IMR-90 (cell line): Measurements from ENCODE around the gene LTBP2. TPM values are rescaled to one million over a fixed set of nuclear protein-coding genes. Genes with fewer than 3 reads are reported as not detected.
A peak's percentile ranks its signal among the peaks of the same experiment; 100 is the strongest.

Experiments
- ATAC-seq: fragments of 200-7000 bp; cut with Tn5 transposase; 2 replicates; pipeline ENCODE4 v1.9.1; 2020; ENCODE audit warnings: low read depth, mild to moderate bottlenecking, moderate library complexity
- BruUV-seq: library from RNA; stranded (reverse); fragments of 400-500 nt; replicated peaks from 2 replicates; lab custom pipeline; 2021; lab: Mats Ljungman, UMichigan
- CTCF ChIA-PET: fragments of 300-600 bp; formaldehyde crosslinking; extraction: SDS; loops from one replicate; lab custom pipeline; 2021; ENCODE audit warnings: antibody characterized with exemption; lab: Yijun Ruan, JAX
- POLR2A ChIA-PET: fragments of 300-600 bp; sonication (Branson Sonifier 250); formaldehyde crosslinking; loops from one replicate; lab custom pipeline; 2022; ENCODE audit warnings: antibody characterized with exemption; ENCODE audit not compliant: unreplicated experiment; lab: Charles Lee
- DNase-seq: peaks from one replicate; pipeline ENCODE4 v3.0.0; 2013
- H2AFZ ChIP-seq: replicated peaks from 2 replicates; pipeline ENCODE3; 2013; ENCODE audit warnings: low read length, mild to moderate bottlenecking; ENCODE audit not compliant: poor library complexity
- H2AK5ac ChIP-seq: 2 replicates; pipeline ENCODE4 v1.6.1; 2013; ENCODE audit warnings: low read depth, low read length, inconsistent platforms
- H2AK9ac ChIP-seq: replicated peaks from 2 replicates; pipeline ENCODE3; 2013; ENCODE audit warnings: mild to moderate bottlenecking, low read depth, low read length, moderate library complexity; ENCODE audit not compliant: poor library complexity
- H2BK120ac ChIP-seq: 2 replicates; pipeline ENCODE4 v1.6.1; 2013; ENCODE audit warnings: low read depth, low read length, inconsistent platforms
- H2BK15ac ChIP-seq: 3 replicates; pipeline ENCODE4 v1.6.1; 2013; ENCODE audit warnings: low read depth, low read length, inconsistent platforms
- H2BK20ac ChIP-seq: 2 replicates; pipeline ENCODE4 v1.6.1; 2013; ENCODE audit warnings: low read depth, mild to moderate bottlenecking, inconsistent platforms, low read length, moderate library complexity
- H2BK5ac ChIP-seq: 2 replicates; pipeline ENCODE4 v1.6.1; 2013; ENCODE audit warnings: mild to moderate bottlenecking, low read depth, low read length, inconsistent platforms; ENCODE audit not compliant: poor library complexity, severe bottlenecking
- H3K14ac ChIP-seq: replicated peaks from 2 replicates; pipeline ENCODE4 v1.6.1; 2013; ENCODE audit warnings: low read depth, low read length, inconsistent platforms
- H3K18ac ChIP-seq: 2 replicates; pipeline ENCODE4 v1.6.1; 2013; ENCODE audit warnings: low read depth, low read length, control low read depth
- H3K23ac ChIP-seq: 2 replicates; pipeline ENCODE4 v1.6.1; 2013; ENCODE audit warnings: low read depth, low read length, inconsistent platforms
- H3K27ac ChIP-seq: 2 replicates; pipeline ENCODE4 v1.5.1; 2013; ENCODE audit warnings: mild to moderate bottlenecking, control low read depth, low read length; ENCODE audit not compliant: insufficient read depth
- H3K27me3 ChIP-seq: 2 replicates; pipeline ENCODE4 v1.6.1; 2013; ENCODE audit warnings: low read length; ENCODE audit not compliant: control insufficient read depth, insufficient read depth
- H3K36me3 ChIP-seq: 2 replicates; pipeline ENCODE4 v1.6.1; 2013; ENCODE audit warnings: low read length, mixed read lengths; ENCODE audit not compliant: control insufficient read depth, insufficient read depth
- H3K4ac ChIP-seq: 2 replicates; pipeline ENCODE4 v1.6.1; 2013; ENCODE audit warnings: low read depth, low read length, inconsistent platforms
- H3K4me1 ChIP-seq: 2 replicates; pipeline ENCODE4 v1.6.1; 2013; ENCODE audit warnings: low read length, mixed read lengths; ENCODE audit not compliant: control insufficient read depth, insufficient read depth
- H3K4me2 ChIP-seq: 2 replicates; pipeline ENCODE4 v1.6.1; 2013; ENCODE audit warnings: low read depth, mild to moderate bottlenecking, control low read depth, low read length, moderate library complexity
- H3K4me3 ChIP-seq: 2 replicates; pipeline ENCODE4 v1.5.1; 2013; ENCODE audit warnings: low read depth, mild to moderate bottlenecking, control low read depth, low read length, moderate library complexity; ENCODE audit not compliant: insufficient read depth
- H3K56ac ChIP-seq: 2 replicates; pipeline ENCODE4 v1.6.1; 2013; ENCODE audit warnings: low read length, inconsistent platforms; ENCODE audit not compliant: insufficient read depth; ENCODE audit errors: extremely low read depth
- H3K79me1 ChIP-seq, 2 experiments: 2 replicates each; pipeline ENCODE4 v1.6.1; 2013; ENCODE audit warnings: low read length in 2 of 2, inconsistent platforms in 1 of 2, low read depth in 1 of 2
- H3K9ac ChIP-seq: 2 replicates; pipeline ENCODE4 v1.6.1; 2013; ENCODE audit warnings: low read depth, low read length, control low read depth
- H3K9me1 ChIP-seq: 2 replicates; pipeline ENCODE4 v1.6.1; 2013; ENCODE audit warnings: low read length, inconsistent platforms; ENCODE audit not compliant: insufficient read depth
- H3K9me3 ChIP-seq: 2 replicates; pipeline ENCODE4 v1.6.1; 2013; ENCODE audit warnings: low read length; ENCODE audit not compliant: control insufficient read depth, insufficient read depth
- H4K20me1 ChIP-seq: 2 replicates; pipeline ENCODE4 v1.6.1; 2013; ENCODE audit warnings: low read length, inconsistent platforms; ENCODE audit not compliant: insufficient read depth
- H4K5ac ChIP-seq: 2 replicates; pipeline ENCODE4 v1.6.1; 2013; ENCODE audit warnings: mild to moderate bottlenecking, low read depth, low read length, control low read depth
- H4K8ac ChIP-seq, 2 experiments: 2 replicates each; pipeline ENCODE4 v1.6.1; 2013; ENCODE audit warnings: low read depth in 2 of 2, low read length in 2 of 2, control low read depth in 1 of 2, inconsistent platforms in 1 of 2
- H4K91ac ChIP-seq: 2 replicates; pipeline ENCODE4 v1.6.1; 2013; ENCODE audit warnings: low read depth, low read length, inconsistent platforms; ENCODE audit not compliant: insufficient read depth
- BHLHE40 ChIP-seq: fragments of 150-350 bp; IDR thresholded peaks from 2 replicates; pipeline ENCODE4 v1.6.1; 2016; ENCODE audit warnings: mild to moderate bottlenecking, low read depth, low read length
- CEBPB ChIP-seq: IDR thresholded peaks from 2 replicates; pipeline ENCODE4 v1.6.1; 2012; ENCODE audit warnings: low read depth, low read length, improper control_type of control experiment
- CHD1 ChIP-seq: IDR thresholded peaks from 2 replicates; pipeline ENCODE4 v1.6.1; 2012; ENCODE audit warnings: low read depth, low read length, improper control_type of control experiment
- CTCF ChIP-seq: conservative IDR thresholded peaks from 2 replicates; pipeline ENCODE4 v1.5.1; 2012; ENCODE audit warnings: mild to moderate bottlenecking, low read depth, low read length, improper control_type of control experiment
- NFE2L2 ChIP-seq: fragments of 150-350 bp; IDR thresholded peaks from 2 replicates; pipeline ENCODE4 v1.6.1; 2016; ENCODE audit warnings: low read depth, mild to moderate bottlenecking, low read length
- RCOR1 ChIP-seq: IDR thresholded peaks from 2 replicates; pipeline ENCODE4 v1.6.1; 2012; ENCODE audit warnings: mild to moderate bottlenecking, low read length, improper control_type of control experiment; ENCODE audit not compliant: insufficient replicate concordance
- RFX5 ChIP-seq: IDR thresholded peaks from 2 replicates; pipeline ENCODE4 v1.8.0; 2012; ENCODE audit warnings: low read depth, mild to moderate bottlenecking, low read length, moderate library complexity
- SMC3 ChIP-seq: fragments of 150-350 bp; IDR thresholded peaks from 2 replicates; pipeline ENCODE4 v1.6.1; 2016; ENCODE audit warnings: low read depth, mild to moderate bottlenecking, antibody characterized with exemption, low read length, moderate library complexity
- WGBS, 2 experiments: methylation state at CpG; one replicate each; pipeline versions ENCODE4 v1.1.5 to v1.1.7; 2013; ENCODE audit warnings: missing lambda C conversion rate in 2 of 2; ENCODE audit not compliant: insufficient read length in 1 of 2; ENCODE audit errors: extremely low coverage in 2 of 2; 5-methylcytosine and 5-hydroxymethylcytosine counted together
- dilution Hi-C: fragments of 300-500 bp; cut with HindIII; formaldehyde crosslinking; loops from one replicate; pipeline ENCODE4 v1.14.3; 2018; ENCODE audit warnings: low sequenced_read_pairs; ENCODE audit not compliant: unreplicated experiment
- in situ Hi-C: fragments of 300-500 bp; cut with MboI; formaldehyde crosslinking; loops from 3 replicates; pipeline ENCODE4 v1.14.3; 2019; ENCODE audit warnings: low sequenced_read_pairs, inconsistent platforms, mixed read lengths
- intact Hi-C: fragments of 100-400 bp; cut with micrococcal nuclease; formaldehyde crosslinking; loops from 2 replicates; pipeline ENCODE4 v1.10.0; 2022
- polyA plus RNA-seq, 3 experiments: library from polyadenylated mRNA; depleted of rRNA; stranded (reverse); fragments of >200 nt; gene quantifications; 2 replicates each; pipeline ENCODE4 v1.2.3, GENCODE V29; 2012; ENCODE audit warnings: low replicate concordance in 1 of 3
- total RNA-seq: library from RNA; depleted of rRNA; stranded (reverse); fragments of >200 nt; gene quantifications from 2 replicates; pipeline ENCODE4 v1.2.3, GENCODE V29; 2012

The LTBP2 gene
- total and polyA plus RNA-seq, 2 of the 4 experiments (the other 2 are of a cell fraction), result 23.8 to 79.3 TPM

DNA sequence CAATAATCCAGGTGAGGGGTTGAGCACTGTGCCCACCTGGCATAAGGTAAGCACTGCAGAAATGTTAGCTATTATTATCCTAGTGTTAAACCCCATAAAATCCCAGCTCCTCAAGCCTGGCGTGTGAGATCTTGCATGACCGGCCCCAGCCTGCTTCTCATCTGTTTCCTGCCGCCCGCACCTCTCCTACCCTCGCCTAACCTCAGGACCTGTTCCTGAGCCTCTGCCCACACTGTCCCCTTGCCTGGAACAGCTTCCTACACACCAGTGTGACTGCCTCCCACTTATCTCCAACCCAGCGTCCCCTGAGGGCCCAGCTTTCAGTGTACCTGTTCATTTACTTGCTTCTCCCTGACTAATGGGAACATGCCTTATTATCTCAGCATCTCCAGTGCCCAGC lies 93.8 kb downstream of the LTBP2 start:
- no peak overlapping the region for H3K18ac ChIP-seq
- H2AK5ac ChIP-seq, result no peak overlapping the region
- H3K4ac ChIP-seq, result 0 out of 2 replicates have a peak overlapping the region, but pooled peaks have one; percentile 5
- H4K5ac ChIP-seq, result no peak overlapping the region
- dilution Hi-C loops (no loop called here), in situ Hi-C loops (no loop called here), intact Hi-C loops (no loop called here)
- no peaks in the 10 kb centered on the region for H3K27me3 ChIP-seq
- no peak overlapping the region for H4K91ac ChIP-seq
- H3K27ac ChIP-seq, result no peak overlapping the region
- 93% methylated on average over 5 of the region's 6 CpGs; no CpG with 5 or more reads in 1 of the 2 experiments for WGBS, 2 experiments
- ChIA-PET POLR2A (no interaction called here), CTCF (no interaction called here)
- no peak overlapping the region for H3K4me3 ChIP-seq
- no peak overlapping the region for H2BK5ac ChIP-seq
- H3K79me1 ChIP-seq, result peaks cover 0 to 7% of the 10 kb centered on the region in 2 experiments; a peak in 1 of 4 replicates
- no peak overlapping the region for H4K8ac ChIP-seq
- peaks cover 17% of the 10 kb centered on the region for H3K4me1 ChIP-seq
- peaks cover 16% of the 10 kb centered on the region for H3K36me3 ChIP-seq
- TF ChIP-seq NFE2L2, result no peak
- no peak for TF ChIP-seq CHD1
- no peak for TF ChIP-seq SMC3
- TF ChIP-seq RCOR1, result no peak
- TF ChIP-seq BHLHE40, result no peak
- TF ChIP-seq CTCF, result no peak
- TF ChIP-seq CEBPB, result no peak
- no peak for TF ChIP-seq RFX5
- no peak for DNase-seq
- no TSS peak for BruUV-seq
- H2AK9ac ChIP-seq, result no peak overlapping the region
- H3K9me3 ChIP-seq, result no peaks in the 10 kb centered on the region
- H3K23ac ChIP-seq, result no peak overlapping the region
- peaks cover 25% of the 10 kb centered on the region for H3K9me1 ChIP-seq
- no peaks in the 10 kb centered on the region for H4K20me1 ChIP-seq
- H2BK120ac ChIP-seq, result no peak overlapping the region
- H3K14ac ChIP-seq, result no peak overlapping the region
- no peak overlapping the region for H3K9ac ChIP-seq
- H2BK15ac ChIP-seq, result no peak overlapping the region
- no peak overlapping the region for H2BK20ac ChIP-seq
- no peak for ATAC-seq
- H3K4me2 ChIP-seq, result no peak overlapping the region
- H2AFZ ChIP-seq, result no peak overlapping the region
- no peak overlapping the region for H3K56ac ChIP-seq
